Stomach (tissue), 4 donors: ENCODE data around the gene LGALS4.

Source experiments
- CTCF ChIP-seq, 7 experiments: fragments of 450-650 bp in 4 of 7; fragments of 200-600 bp in 3 of 7; sonication (generic) in 3 of 7; IDR thresholded peaks; one replicate each; pipeline ENCODE4 v1.5.1; 2016 to 2019; ENCODE audit warnings: antibody characterized with exemption in 7 of 7, control low read depth in 2 of 7, mild to moderate bottlenecking in 1 of 7
- EP300 ChIP-seq: sonication (generic); formaldehyde crosslinking; IDR thresholded peaks from one replicate; pipeline ENCODE4 v1.6.1; 2017; ENCODE audit warnings: antibody characterized with exemption
- POLR2A ChIP-seq, 4 donors: fragments of 450-650 bp; IDR thresholded peaks; one replicate each; pipeline ENCODE4 v1.6.1; 2016; ENCODE audit warnings: antibody characterized with exemption in 4 of 4, control low read depth in 2 of 4, mild to moderate bottlenecking in 1 of 4, moderate library complexity in 1 of 4

GRCh38 chr19:38781058-38781457 lies 31.7 kb downstream of the LGALS4 start:
- TF ChIP-seq CTCF (IDR thresholded peaks at IDR 0.05) (no peak), POLR2A (IDR thresholded peaks at IDR 0.05) (no peak), EP300 (no peak)
